Right atrium auricular region (tissue), 2 donors: Measurements from ENCODE around the gene FHIT. TPM values are rescaled to one million over a fixed set of nuclear protein-coding genes. Genes with fewer than 3 reads are reported as not detected.

Source experiments
- DNase-seq: peaks from one replicate; pipeline ENCODE4 v3.0.0-alpha.2; 2019; ENCODE audit warnings: low spot score
- H3K27ac ChIP-seq, 2 donors: fragments of 200-600 bp; sonication (generic); 1 replicate in 1 of 2; 2 replicates in 1 of 2; pipeline ENCODE4 v1.5.1; 2016 to 2019
- H3K27me3 ChIP-seq, 2 donors: fragments of 200-600 bp; sonication (generic); one replicate each; pipeline versions ENCODE4 v1.5.1 to v1.6.0; 2017 to 2019
- H3K36me3 ChIP-seq: fragments of 200-600 bp; sonication (generic); one replicate; pipeline ENCODE4 v1.5.1; 2016
- H3K4me1 ChIP-seq, 2 donors: fragments of 200-600 bp; sonication (generic); one replicate each; pipeline versions ENCODE4 v1.5.1 to v1.6.0; 2017 to 2019
- H3K4me3 ChIP-seq, 2 donors: fragments of 200-600 bp; sonication (generic); 1 replicate in 1 of 2; 2 replicates in 1 of 2; pipeline ENCODE4 v1.5.1; 2017 to 2019; ENCODE audit warnings: mild to moderate bottlenecking in 1 of 2, moderate library complexity in 1 of 2
- H3K9me3 ChIP-seq, 2 donors: fragments of 200-600 bp; sonication (generic); one replicate each; pipeline ENCODE4 v1.5.1; 2019
- total RNA-seq, 2 donors: library from RNA; depleted of rRNA; stranded (reverse); fragments of >200 nt; gene quantifications; one replicate each; pipeline ENCODE4 v1.1.0, GENCODE V29; 2016
- TF ChIP-seq, protein P1 (sequence below), 2 donors: fragments of 200-600 bp; sonication (generic); IDR thresholded peaks; one replicate each; pipeline ENCODE4 v1.5.1; 2019; ENCODE audit warnings: antibody characterized with exemption in 2 of 2

The FHIT gene
- total RNA-seq, 2 donors from 2014 or later = 10.4 to 11.0 TPM

DNA sequence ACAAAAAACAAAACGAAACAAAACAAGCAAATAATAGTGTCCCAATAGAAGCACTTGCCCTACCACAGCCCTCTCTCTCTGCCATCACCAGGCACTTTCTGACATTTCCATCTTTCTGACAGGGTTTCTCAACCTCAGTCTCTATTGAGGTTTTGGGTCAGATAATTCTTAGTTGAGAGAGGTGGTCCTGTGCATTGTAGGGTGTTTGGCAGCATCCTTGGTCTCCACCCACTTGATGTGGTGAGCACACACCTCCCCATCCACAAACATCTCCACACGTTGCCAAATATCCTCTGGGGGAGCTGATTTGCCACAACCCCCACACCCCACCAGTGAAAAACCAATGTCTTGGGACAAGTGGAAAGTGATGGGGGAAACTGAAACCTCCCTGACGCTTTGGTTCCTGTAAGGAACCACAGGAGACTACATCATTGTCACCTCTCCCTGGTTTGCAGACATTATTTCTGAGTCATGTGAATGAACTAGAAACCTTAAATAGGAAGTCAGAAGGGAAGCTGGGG lies 1467.7 kb downstream of the FHIT start:
- TF ChIP-seq, protein P1, sequence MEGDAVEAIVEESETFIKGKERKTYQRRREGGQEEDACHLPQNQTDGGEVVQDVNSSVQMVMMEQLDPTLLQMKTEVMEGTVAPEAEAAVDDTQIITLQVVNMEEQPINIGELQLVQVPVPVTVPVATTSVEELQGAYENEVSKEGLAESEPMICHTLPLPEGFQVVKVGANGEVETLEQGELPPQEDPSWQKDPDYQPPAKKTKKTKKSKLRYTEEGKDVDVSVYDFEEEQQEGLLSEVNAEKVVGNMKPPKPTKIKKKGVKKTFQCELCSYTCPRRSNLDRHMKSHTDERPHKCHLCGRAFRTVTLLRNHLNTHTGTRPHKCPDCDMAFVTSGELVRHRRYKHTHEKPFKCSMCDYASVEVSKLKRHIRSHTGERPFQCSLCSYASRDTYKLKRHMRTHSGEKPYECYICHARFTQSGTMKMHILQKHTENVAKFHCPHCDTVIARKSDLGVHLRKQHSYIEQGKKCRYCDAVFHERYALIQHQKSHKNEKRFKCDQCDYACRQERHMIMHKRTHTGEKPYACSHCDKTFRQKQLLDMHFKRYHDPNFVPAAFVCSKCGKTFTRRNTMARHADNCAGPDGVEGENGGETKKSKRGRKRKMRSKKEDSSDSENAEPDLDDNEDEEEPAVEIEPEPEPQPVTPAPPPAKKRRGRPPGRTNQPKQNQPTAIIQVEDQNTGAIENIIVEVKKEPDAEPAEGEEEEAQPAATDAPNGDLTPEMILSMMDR (IDR thresholded peaks at IDR 0.05) = no peak
- no peak for DNase-seq
- H3K9me3 ChIP-seq = no peaks in the 10 kb centered on the region
- H3K4me1 ChIP-seq = no peaks in the 10 kb centered on the region
- no peaks in the 10 kb centered on the region for H3K36me3 ChIP-seq
- H3K4me3 ChIP-seq = no peak overlapping the region
- no peaks in the 10 kb centered on the region for H3K27me3 ChIP-seq
- H3K27ac ChIP-seq = no peak overlapping the region

DNA sequence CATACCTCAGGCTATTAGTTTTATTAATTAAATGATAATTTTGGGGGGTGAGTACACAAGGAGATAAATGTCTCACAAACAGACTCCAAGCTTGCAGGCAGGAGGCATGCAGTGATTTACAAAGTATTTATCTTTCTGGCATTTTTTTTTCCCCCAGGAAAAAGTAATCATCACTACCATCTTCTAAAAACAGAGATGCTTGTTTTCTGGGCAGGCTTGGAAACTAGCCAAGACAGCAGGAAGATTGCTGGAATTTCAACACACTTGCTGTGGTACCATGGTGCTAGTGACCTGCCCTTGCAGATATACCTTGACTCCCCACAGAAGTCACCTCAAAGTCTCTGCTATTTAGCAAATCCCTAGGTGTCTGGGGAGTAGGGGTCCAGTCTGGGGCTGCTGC lies 1468.6 kb downstream of the FHIT start:
- Histone ChIP-seq H3K9me3 (no peaks in the 10 kb centered on the region), H3K4me1 (no peaks in the 10 kb centered on the region), H3K4me3 (no peak overlapping the region), H3K36me3 (no peaks in the 10 kb centered on the region), H3K27ac (no peak overlapping the region), H3K27me3 (no peaks in the 10 kb centered on the region)
- TF ChIP-seq, protein P1 (IDR thresholded peaks at IDR 0.05) = no peak
- DNase-seq = no peak

DNA sequence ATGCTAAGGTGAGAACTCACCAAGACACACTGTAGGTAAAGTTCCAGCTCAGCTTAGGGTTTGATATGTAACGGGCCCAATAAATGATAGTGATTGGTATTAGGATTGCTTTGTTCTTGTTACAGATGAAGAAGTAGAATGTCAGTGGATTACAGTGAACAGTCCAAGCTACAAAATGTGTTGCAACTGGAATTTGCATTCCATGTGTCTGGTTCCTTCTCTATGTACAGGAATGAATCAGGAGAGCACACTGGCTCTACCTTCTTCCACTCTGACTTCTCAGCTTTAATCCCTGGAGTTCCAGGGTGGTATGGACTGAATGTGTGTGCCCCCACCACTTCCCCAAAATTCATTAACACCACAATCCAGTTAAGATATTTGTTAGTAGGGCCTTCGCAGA lies 1471.0 kb downstream of the FHIT start:
- Histone ChIP-seq H3K4me1 (no peaks in the 10 kb centered on the region), H3K27ac (no peak overlapping the region), H3K9me3 (no peaks in the 10 kb centered on the region), H3K4me3 (no peak overlapping the region), H3K27me3 (no peaks in the 10 kb centered on the region), H3K36me3 (no peaks in the 10 kb centered on the region)
- TF ChIP-seq, protein P1 (IDR thresholded peaks at IDR 0.05) = no peak
- no peak for DNase-seq

DNA sequence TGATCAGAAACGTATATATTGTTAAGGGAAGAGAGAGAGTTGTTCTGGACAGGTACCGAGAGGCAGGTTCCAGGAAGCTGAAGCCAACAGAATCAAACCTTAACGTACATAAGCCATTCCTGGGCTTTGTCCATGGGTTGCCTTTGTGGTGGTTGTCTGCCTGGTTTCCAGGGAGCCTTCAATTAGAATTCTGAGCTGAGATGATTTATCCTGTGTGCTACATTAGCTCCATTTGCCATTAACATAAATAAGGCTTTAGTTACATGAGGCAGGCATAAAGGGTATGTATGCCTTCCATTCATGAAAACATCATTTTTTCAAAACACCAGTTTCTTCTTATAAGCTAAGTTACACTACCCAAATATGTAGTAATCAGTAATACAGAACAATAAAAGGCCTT lies 1472.0 kb downstream of the FHIT start:
- Histone ChIP-seq H3K27ac (no peak overlapping the region), H3K4me1 (no peaks in the 10 kb centered on the region), H3K4me3 (no peak overlapping the region), H3K9me3 (no peaks in the 10 kb centered on the region), H3K36me3 (no peaks in the 10 kb centered on the region), H3K27me3 (no peaks in the 10 kb centered on the region)
- DNase-seq = no peak
- TF ChIP-seq, protein P1 (IDR thresholded peaks at IDR 0.05) = no peak

DNA sequence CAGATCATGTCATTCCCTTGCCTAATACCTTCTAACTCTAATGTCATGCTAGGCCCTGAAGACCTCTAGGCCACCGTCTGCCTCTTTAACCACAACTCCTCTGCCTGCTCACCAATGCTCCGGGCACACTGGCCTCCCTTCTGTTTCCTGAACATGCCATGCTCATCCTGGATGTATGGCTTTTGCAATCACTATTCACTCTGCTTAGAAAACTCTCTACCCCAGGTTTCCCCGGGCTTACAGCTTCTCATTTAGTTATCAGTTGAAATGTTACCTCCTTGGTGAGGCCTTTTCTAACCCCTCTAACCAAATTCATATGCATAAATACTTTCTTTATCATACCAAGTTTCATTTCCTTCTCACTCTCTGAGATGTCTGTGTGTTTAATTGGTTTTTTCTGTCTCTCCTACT lies 1473.6 kb downstream of the FHIT start:
- no peak overlapping the region for H3K4me3 ChIP-seq
- no peaks in the 10 kb centered on the region for H3K36me3 ChIP-seq
- H3K27me3 ChIP-seq = no peaks in the 10 kb centered on the region
- no peaks in the 10 kb centered on the region for H3K4me1 ChIP-seq
- TF ChIP-seq, protein P1 (IDR thresholded peaks at IDR 0.05) = no peak
- no peaks in the 10 kb centered on the region for H3K9me3 ChIP-seq
- no peak for DNase-seq
- H3K27ac ChIP-seq = no peak overlapping the region

DNA sequence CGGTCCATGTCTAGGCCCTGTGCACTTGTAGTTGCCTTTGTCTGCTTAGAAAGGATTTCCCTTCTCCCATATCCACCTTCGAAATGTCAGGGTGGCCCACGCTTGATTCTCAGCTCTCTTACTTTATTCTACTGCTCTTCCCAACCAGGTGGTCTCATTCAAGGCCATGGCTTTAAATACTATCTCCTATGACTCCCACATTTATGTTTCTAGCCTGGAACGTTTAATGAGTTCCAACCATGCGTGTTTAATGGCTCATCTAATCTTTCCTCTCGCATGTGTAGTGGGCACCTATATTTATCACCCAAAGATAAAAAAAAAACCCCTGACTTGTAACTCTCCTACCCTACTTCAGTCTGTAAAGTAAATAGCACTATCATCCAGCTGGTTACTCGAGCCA lies 1474.2 kb downstream of the FHIT start:
- Histone ChIP-seq H3K27ac (no peak overlapping the region), H3K36me3 (no peaks in the 10 kb centered on the region), H3K4me1 (no peaks in the 10 kb centered on the region), H3K27me3 (no peaks in the 10 kb centered on the region), H3K9me3 (no peaks in the 10 kb centered on the region), H3K4me3 (no peak overlapping the region)
- TF ChIP-seq, protein P1 (IDR thresholded peaks at IDR 0.05) = no peak
- no peak for DNase-seq
